Mesendoderm (in vitro differentiated cells): ENCODE measurements around the gene SLC39A11.

ENCODE experiments used
- DNase-seq: peaks from one replicate; pipeline ENCODE4 v3.0.0; 2013
- H2AK5ac ChIP-seq: 2 replicates; pipeline ENCODE4 v1.6.1; 2013; ENCODE audit warnings: low read length, inconsistent platforms
- H2BK120ac ChIP-seq: 2 replicates; pipeline ENCODE4 v1.6.1; 2013; ENCODE audit warnings: low read depth, mild to moderate bottlenecking, low read length, moderate library complexity, mixed read lengths
- H2BK15ac ChIP-seq: replicated peaks from 2 replicates; pipeline ENCODE4 v1.6.1; 2013; ENCODE audit warnings: low read depth, mild to moderate bottlenecking, moderate library complexity
- H2BK5ac ChIP-seq: 2 replicates; pipeline ENCODE4 v1.6.1; 2013; ENCODE audit warnings: low read length, inconsistent platforms
- H3K18ac ChIP-seq: 2 replicates; pipeline ENCODE4 v1.6.1; 2013; ENCODE audit warnings: mild to moderate bottlenecking, low read length, mixed read lengths
- H3K23ac ChIP-seq: one replicate; pipeline ENCODE4 v1.6.1; 2013; ENCODE audit warnings: low read length
- H3K27ac ChIP-seq: 2 replicates; pipeline ENCODE4 v1.5.1; 2013; ENCODE audit warnings: low read depth, mild to moderate bottlenecking, inconsistent platforms, low read length, moderate library complexity
- H3K27me3 ChIP-seq: 2 replicates; pipeline ENCODE4 v1.6.1; 2013; ENCODE audit warnings: low read length, control low read depth, mild to moderate bottlenecking, inconsistent platforms; ENCODE audit not compliant: insufficient read depth, poor library complexity
- H3K36me3 ChIP-seq: 2 replicates; pipeline ENCODE4 v1.6.1; 2013; ENCODE audit warnings: low read length, inconsistent platforms; ENCODE audit not compliant: control insufficient read depth, insufficient read depth
- H3K4ac ChIP-seq: one replicate; pipeline ENCODE4 v1.6.1; 2013; ENCODE audit warnings: low read depth, mild to moderate bottlenecking, low read length, moderate library complexity
- H3K4me1 ChIP-seq: 2 replicates; pipeline ENCODE4 v1.6.1; 2013; ENCODE audit warnings: low read depth, low read length, inconsistent platforms; ENCODE audit not compliant: control insufficient read depth
- H3K4me2 ChIP-seq: 2 replicates; pipeline ENCODE4 v1.6.1; 2013; ENCODE audit warnings: low read length
- H3K4me3 ChIP-seq: 2 replicates; pipeline ENCODE4 v1.5.1; 2013; ENCODE audit warnings: mild to moderate bottlenecking, low read length
- H3K56ac ChIP-seq: one replicate; pipeline ENCODE4 v1.6.1; 2013; ENCODE audit warnings: low read length
- H3K79me1 ChIP-seq: 2 replicates; pipeline ENCODE4 v1.6.1; 2013; ENCODE audit warnings: low read length, inconsistent platforms
- H3K79me2 ChIP-seq: 2 replicates; pipeline ENCODE4 v1.6.1; 2013; ENCODE audit warnings: mild to moderate bottlenecking, low read length; ENCODE audit not compliant: control insufficient read depth, insufficient read depth
- H3K9ac ChIP-seq: 2 replicates; pipeline ENCODE4 v1.6.1; 2013; ENCODE audit warnings: low read length, inconsistent platforms
- H4K5ac ChIP-seq: one replicate; pipeline ENCODE4 v1.6.1; 2013; ENCODE audit warnings: low read length
- H4K8ac ChIP-seq: one replicate; pipeline ENCODE4 v1.6.1; 2013; ENCODE audit warnings: low read depth, mild to moderate bottlenecking, control low read depth, low read length, moderate library complexity
- WGBS: extraction: QIAGEN DNeasy Blood & Tissue Kit; methylation state at CpG from one replicate; pipeline ENCODE4 v1.1.7; 2013; ENCODE audit warnings: low lambda C conversion rate, missing lambda C conversion rate; ENCODE audit not compliant: insufficient coverage; ENCODE audit errors: extremely low coverage; 5-methylcytosine and 5-hydroxymethylcytosine counted together

SLC39A11 gene

GRCh38 chr17:72945473-72945872 is 147.0 kb downstream of the SLC39A11 start:
- no CpG with 5 or more reads among the region's 6 CpGs for WGBS

GRCh38 chr17:72943826-72944689 is 148.4 kb downstream of the SLC39A11 start:
- Histone ChIP-seq H3K36me3 (no peaks in the 10 kb centered on the region), H3K27ac (no peak overlapping the region), H3K27me3 (no peaks in the 10 kb centered on the region), H3K4ac (no peak overlapping the region), H3K4me1 (no peaks in the 10 kb centered on the region), H4K5ac (no peak overlapping the region), H4K8ac (no peak overlapping the region), H2AK5ac (no peak overlapping the region), H2BK120ac (no peak overlapping the region), H3K23ac (no peak overlapping the region), H2BK15ac (no peak overlapping the region), H3K18ac (no peak overlapping the region), H3K4me3 (no peak overlapping the region), H3K9ac (no peak overlapping the region), H3K79me2 (no peaks in the 10 kb centered on the region), H2BK5ac (no peak overlapping the region), H3K79me1 (no peaks in the 10 kb centered on the region), H3K4me2 (no peak overlapping the region), H3K56ac (no peak overlapping the region)
- DNase-seq = no peak
- WGBS = no CpG with 5 or more reads among the region's 4 CpGs

More at GRCh38 chr17:72945473-72945872, 147.0 kb downstream of the SLC39A11 start:
- Histone ChIP-seq H3K4me3 (no peak overlapping the region), H3K27ac (no peak overlapping the region), H2BK120ac (no peak overlapping the region), H2AK5ac (no peak overlapping the region), H3K9ac (no peak overlapping the region), H3K18ac (no peak overlapping the region), H3K56ac (no peak overlapping the region), H3K4me2 (no peak overlapping the region), H3K23ac (no peak overlapping the region), H3K27me3 (no peaks in the 10 kb centered on the region), H3K36me3 (no peaks in the 10 kb centered on the region), H3K79me1 (no peaks in the 10 kb centered on the region), H3K79me2 (no peaks in the 10 kb centered on the region), H3K4ac (no peak overlapping the region), H2BK5ac (no peak overlapping the region), H2BK15ac (no peak overlapping the region), H3K4me1 (no peaks in the 10 kb centered on the region), H4K8ac (no peak overlapping the region), H4K5ac (no peak overlapping the region)
- no peak for DNase-seq

- Histone ChIP-seq H3K9ac (no peak overlapping the region), H2AK5ac (no peak overlapping the region), H3K79me1 (no peaks in the 10 kb centered on the region), H3K4me3 (no peak overlapping the region), H3K23ac (no peak overlapping the region), H3K18ac (no peak overlapping the region), H4K5ac (no peak overlapping the region), H3K4ac (no peak overlapping the region), H3K27ac (no peak overlapping the region), H3K4me2 (no peak overlapping the region), H4K8ac (no peak overlapping the region), H3K56ac (no peak overlapping the region), H2BK120ac (no peak overlapping the region), H2BK5ac (no peak overlapping the region), H3K4me1 (no peaks in the 10 kb centered on the region), H3K79me2 (no peaks in the 10 kb centered on the region), H2BK15ac (no peak overlapping the region), H3K27me3 (no peaks in the 10 kb centered on the region), H3K36me3 (no peaks in the 10 kb centered on the region)
- DNase-seq = no peak
- WGBS = no CpG with 5 or more reads among the region's 6 CpGs
Observed at GRCh38 chr17:72942579-72942978, 149.9 kb downstream of the SLC39A11 start.

GRCh38 chr17:72940496-72940895 is 152.0 kb downstream of the SLC39A11 start:
- Histone ChIP-seq H3K36me3 (no peaks in the 10 kb centered on the region), H3K4me3 (no peak overlapping the region), H2BK15ac (no peak overlapping the region), H3K4ac (no peak overlapping the region), H3K27ac (no peak overlapping the region), H2BK120ac (no peak overlapping the region), H3K9ac (no peak overlapping the region), H3K4me2 (no peak overlapping the region), H4K5ac (no peak overlapping the region), H3K18ac (no peak overlapping the region), H4K8ac (no peak overlapping the region), H2AK5ac (no peak overlapping the region), H3K27me3 (no peaks in the 10 kb centered on the region), H3K79me1 (no peaks in the 10 kb centered on the region), H3K79me2 (no peaks in the 10 kb centered on the region), H2BK5ac (no peak overlapping the region), H3K23ac (no peak overlapping the region), H3K4me1 (no peaks in the 10 kb centered on the region), H3K56ac (no peak overlapping the region)
- DNase-seq = peak; percentile 47
- WGBS = no CpG with 5 or more reads among the region's 11 CpGs

GRCh38 chr17:72938482-72938881 is 154.0 kb downstream of the SLC39A11 start:
- H2BK120ac ChIP-seq = no peak overlapping the region
- no peaks in the 10 kb centered on the region for H3K36me3 ChIP-seq
- no peak overlapping the region for H2BK5ac ChIP-seq
- no peak for DNase-seq
- H3K79me2 ChIP-seq = no peaks in the 10 kb centered on the region
- no peak overlapping the region for H3K27ac ChIP-seq
- H2AK5ac ChIP-seq = no peak overlapping the region
- H4K5ac ChIP-seq = no peak overlapping the region
- no peak overlapping the region for H3K18ac ChIP-seq
- no peak overlapping the region for H3K9ac ChIP-seq
- no peak overlapping the region for H2BK15ac ChIP-seq
- no peak overlapping the region for H3K4me2 ChIP-seq
- no peak overlapping the region for H3K4ac ChIP-seq
- no peak overlapping the region for H3K56ac ChIP-seq
- WGBS = no CpG with 5 or more reads among the region's 3 CpGs
- H4K8ac ChIP-seq = no peak overlapping the region
- H3K4me1 ChIP-seq = no peaks in the 10 kb centered on the region
- no peaks in the 10 kb centered on the region for H3K27me3 ChIP-seq
- no peak overlapping the region for H3K4me3 ChIP-seq
- no peak overlapping the region for H3K23ac ChIP-seq
- no peaks in the 10 kb centered on the region for H3K79me1 ChIP-seq

GRCh38 chr17:72937707-72938106 is 154.8 kb downstream of the SLC39A11 start:
- Histone ChIP-seq H3K27me3 (no peaks in the 10 kb centered on the region), H3K4me1 (no peaks in the 10 kb centered on the region), H3K27ac (no peak overlapping the region), H3K56ac (no peak overlapping the region), H3K9ac (no peak overlapping the region), H3K4me2 (no peak overlapping the region), H3K79me1 (no peaks in the 10 kb centered on the region), H3K4ac (no peak overlapping the region), H2AK5ac (no peak overlapping the region), H4K8ac (no peak overlapping the region), H2BK5ac (no peak overlapping the region), H4K5ac (no peak overlapping the region), H3K4me3 (no peak overlapping the region), H3K23ac (no peak overlapping the region), H3K18ac (no peak overlapping the region), H2BK120ac (no peak overlapping the region), H3K79me2 (no peaks in the 10 kb centered on the region), H2BK15ac (no peak overlapping the region), H3K36me3 (no peaks in the 10 kb centered on the region)
- no CpG with 5 or more reads among the region's 5 CpGs for WGBS
- DNase-seq = no peak
